COLO668 (cell line): Measurements from ENCODE around the gene MALSU1.

ENCODE experiments used
- DNase-seq: peaks from one replicate; lab custom pipeline; 2025; ENCODE audit not compliant: unreplicated experiment; lab: John Stamatoyannopoulos, UW

The MALSU1 gene

DNA sequence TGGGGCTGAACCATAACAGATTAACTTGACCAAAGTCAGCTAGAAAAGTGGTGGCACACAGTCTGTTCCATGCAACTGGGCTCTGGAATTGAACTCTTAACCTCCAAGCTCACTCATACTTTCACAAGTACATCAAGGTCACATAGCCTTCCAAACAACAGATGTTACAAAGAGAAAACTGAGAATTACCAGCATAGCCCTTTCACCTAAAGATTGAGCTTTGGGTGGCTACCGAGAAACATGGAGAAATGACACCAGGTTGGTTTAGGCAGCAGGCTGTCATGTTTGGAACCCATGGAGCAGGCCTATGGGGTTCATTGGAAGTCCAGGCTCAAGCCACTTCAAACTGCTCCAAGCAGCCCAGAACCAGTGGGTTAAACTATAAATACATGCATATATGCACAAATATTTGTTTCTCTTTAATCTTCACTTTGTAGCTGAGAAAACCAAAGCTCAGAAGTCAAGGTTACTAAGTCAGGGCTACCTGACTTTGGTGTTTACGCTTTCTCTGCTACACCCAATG, 59.1 kb downstream of the MALSU1 start:
- no peak for DNase-seq
